ENCODE results near the gene PRR35.

PRR35 gene

DNA sequence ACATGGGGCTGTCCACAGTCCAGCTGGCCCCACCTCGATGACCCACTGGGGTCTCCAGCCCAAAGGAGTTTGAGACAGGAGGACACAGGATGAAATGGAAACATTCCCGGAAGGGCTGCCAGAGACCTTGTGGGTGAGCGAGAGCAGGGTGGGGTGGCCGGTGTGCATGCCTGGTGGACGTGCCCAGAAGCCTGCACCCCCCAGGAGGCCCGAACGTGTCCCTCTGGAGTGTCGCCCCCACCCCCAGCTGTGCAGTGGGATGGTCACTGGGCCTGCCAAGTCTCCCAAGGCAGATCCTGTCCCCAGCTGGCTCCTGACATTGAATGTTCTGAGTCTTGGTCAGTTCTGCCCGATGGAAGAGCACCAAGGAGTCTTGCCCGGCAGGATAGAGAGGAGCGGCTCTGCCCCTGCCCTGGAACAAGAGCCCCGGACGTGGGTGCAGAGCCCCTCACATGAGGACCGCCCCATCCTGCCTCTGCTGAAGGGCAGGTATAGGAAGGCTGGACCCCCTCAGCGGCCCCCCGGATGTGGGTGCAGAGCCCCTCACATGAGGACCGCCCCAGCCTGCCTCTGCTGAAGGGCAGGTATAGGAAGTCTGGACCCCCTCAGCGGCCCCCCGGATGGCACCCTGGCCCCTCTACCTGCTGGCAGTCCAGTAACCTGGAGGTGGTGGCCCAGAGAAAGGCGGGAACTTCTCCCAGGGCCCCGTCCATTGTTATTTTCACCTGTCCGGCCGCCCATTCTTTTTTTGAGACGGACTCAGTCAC is 35.7 kb upstream of the PRR35 start:
- no peak overlapping the region for H3K27ac ChIP-seq

DNA sequence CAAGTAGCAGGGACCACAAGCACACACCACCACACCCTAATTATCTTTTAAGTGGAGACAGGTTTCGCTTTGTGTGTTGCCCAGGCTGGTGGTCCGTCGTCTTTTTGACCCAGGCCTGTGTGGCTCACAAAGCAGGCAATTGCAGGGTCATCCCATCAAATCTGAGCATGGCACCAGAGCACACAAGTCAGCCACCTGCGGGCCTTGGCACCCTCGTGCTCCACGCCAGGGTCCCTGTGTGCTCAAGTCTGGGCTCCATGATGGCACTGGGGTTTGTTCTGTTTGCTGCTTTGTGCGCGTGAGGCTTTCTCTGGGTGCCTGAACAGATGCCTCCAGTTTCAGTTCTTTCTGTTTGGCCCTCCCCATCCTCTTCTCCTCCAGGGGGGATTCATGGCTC is 35.1 kb upstream of the PRR35 start:
- H3K27ac ChIP-seq: no peak overlapping the region
- TF ChIP-seq, protein P1, sequence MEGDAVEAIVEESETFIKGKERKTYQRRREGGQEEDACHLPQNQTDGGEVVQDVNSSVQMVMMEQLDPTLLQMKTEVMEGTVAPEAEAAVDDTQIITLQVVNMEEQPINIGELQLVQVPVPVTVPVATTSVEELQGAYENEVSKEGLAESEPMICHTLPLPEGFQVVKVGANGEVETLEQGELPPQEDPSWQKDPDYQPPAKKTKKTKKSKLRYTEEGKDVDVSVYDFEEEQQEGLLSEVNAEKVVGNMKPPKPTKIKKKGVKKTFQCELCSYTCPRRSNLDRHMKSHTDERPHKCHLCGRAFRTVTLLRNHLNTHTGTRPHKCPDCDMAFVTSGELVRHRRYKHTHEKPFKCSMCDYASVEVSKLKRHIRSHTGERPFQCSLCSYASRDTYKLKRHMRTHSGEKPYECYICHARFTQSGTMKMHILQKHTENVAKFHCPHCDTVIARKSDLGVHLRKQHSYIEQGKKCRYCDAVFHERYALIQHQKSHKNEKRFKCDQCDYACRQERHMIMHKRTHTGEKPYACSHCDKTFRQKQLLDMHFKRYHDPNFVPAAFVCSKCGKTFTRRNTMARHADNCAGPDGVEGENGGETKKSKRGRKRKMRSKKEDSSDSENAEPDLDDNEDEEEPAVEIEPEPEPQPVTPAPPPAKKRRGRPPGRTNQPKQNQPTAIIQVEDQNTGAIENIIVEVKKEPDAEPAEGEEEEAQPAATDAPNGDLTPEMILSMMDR (conservative IDR thresholded peaks at IDR 0.05): no peak
- TF ChIP-seq ZFX (IDR thresholded peaks at IDR 0.05): no peak

More for the DNA sequence above, 35.7 kb upstream of the PRR35 start:
- TF ChIP-seq, protein P1 (conservative IDR thresholded peaks at IDR 0.05): no peak
- TF ChIP-seq ZFX (IDR thresholded peaks at IDR 0.05): no peak

DNA sequence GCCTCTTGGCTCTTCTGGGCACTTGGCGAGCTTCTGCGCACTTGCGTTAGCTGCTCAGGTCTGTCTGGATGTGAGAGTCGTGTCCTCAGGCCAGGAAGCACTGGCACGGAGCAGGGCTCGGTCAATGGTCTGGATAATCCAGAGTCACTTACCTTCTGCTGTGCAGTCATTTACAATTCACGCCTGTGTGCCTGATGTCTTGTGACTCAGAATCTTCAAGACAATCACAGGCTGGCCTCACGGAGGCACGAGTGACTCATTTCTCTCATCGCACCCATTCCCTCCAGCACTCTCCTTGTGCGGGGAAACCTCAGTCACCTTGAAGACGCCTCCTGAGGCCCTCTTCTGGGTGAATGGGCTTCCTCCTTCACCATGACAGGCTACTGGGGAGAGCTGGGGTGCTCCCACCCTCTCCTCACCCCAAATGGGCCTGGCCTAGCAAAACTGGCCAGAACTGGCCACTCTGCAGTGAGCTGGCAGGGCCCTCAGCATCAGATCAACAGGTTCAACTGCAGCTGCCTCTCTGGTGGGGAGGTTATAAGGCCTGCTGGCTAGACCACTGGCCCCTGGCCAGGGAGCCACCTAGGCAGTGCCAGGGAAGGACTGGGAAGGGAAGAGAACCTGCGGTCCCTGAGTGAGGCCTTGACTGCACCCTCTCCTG is 34.5 kb upstream of the PRR35 start:
- TF ChIP-seq, protein P1 (conservative IDR thresholded peaks at IDR 0.05): no peak
- no peak for TF ChIP-seq ZFX (IDR thresholded peaks at IDR 0.05)
- H3K27ac ChIP-seq: peak overlapping the region; percentile 94

DNA sequence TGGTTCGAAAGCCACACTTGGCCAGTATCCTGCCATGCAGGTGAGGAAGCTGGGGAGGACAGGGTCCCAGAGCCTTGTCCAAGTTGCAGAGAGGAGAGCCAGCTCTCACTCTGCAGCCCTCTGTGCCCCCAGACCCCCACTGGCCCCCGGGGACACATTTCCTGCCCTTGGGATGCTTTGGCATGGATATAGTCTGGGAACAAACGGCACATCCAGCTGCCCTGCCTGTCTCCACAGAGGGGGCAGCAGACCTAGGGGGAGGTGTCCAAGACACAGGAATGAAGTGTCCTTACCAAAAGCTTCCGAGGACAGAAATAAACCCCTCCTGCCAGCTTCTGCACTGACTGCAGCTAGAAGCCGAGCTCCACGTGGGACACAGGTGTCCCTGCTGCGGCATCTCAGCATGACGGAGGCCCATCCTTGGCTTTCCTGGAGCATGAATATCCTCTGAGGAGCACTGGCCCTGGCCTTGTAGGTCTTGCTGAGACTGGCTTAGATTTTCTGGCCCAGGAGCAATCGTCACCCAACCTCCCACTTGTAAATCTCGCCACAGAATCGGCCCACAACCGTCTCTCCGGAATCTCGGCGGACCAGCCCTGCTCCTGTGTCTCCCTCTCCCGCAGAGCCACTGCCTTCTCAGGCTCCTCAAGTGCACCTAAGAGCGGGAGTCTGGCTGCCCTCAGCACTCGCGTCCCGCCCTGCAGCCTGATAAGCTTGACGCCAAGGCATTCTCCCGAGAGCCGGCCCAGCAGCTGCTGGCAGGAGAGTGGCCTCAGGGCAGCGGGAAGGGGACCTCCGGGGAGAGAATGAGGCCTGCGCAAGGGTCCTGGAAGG is 33.8 kb upstream of the PRR35 start:
- H3K27ac ChIP-seq: peak overlapping the region; percentile 94
- TF ChIP-seq, protein P1 (conservative IDR thresholded peaks at IDR 0.05): no peak
- TF ChIP-seq ZFX (IDR thresholded peaks at IDR 0.05): no peak

DNA sequence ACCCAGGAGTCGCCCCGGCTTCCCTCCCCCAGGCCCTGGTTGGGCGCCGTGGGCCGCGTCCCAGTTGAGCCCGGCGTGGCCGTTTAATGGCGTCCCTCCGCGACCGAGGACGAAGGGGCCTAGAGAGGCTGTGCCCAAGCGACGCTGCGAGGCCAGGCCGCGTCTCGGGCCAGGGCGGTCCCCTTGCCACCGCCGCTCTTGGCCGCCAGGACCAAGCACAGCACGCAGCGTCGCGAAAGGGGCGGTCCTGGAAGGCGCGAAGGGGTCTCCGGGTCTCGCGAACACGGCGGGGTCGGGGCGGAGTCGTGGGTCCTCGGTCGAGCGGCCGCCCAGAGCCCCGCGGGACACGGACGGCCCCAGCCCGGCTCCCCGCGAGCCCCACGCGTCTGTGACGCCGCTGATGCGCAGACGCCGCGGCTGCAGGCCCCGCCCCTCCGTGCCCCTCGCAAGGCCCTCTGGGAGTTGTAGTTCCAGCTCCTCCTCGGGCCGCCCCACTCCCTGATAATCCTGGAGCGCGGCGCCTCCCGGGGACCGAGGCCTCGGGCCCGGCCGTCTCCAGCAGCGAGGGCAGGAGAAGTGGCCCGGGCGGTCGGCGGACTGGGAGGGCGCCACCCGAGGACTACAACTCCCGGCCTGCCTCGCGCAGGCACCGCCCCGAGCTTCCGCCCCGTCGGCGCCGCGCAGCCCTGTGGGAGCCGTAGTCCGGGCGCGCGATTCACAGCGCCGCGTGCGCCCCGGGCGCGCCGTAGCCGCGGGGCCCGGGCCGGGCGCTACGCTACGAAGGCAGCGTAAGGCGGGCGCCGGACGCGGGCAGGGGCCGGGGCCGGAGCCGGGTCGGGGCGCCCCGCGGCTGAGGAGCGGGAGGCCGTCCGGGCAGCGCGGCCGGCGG is 32.9 kb upstream of the PRR35 start, which contains the start of gene CAPN15:
CAPN15 (plus strand) TSS at position 698 of the 889 bp plus-strand sequence. CDS start 19,127 bp downstream, outside the sequence.
- TF ChIP-seq, protein P1 (conservative IDR thresholded peaks at IDR 0.05): no peak
- TF ChIP-seq ZFX (IDR thresholded peaks at IDR 0.05): peak; percentile 94; the same call in 1 of the 2 replicates
- peak within 1 kb of the TSS; percentile 94 for H3K27ac ChIP-seq

DNA sequence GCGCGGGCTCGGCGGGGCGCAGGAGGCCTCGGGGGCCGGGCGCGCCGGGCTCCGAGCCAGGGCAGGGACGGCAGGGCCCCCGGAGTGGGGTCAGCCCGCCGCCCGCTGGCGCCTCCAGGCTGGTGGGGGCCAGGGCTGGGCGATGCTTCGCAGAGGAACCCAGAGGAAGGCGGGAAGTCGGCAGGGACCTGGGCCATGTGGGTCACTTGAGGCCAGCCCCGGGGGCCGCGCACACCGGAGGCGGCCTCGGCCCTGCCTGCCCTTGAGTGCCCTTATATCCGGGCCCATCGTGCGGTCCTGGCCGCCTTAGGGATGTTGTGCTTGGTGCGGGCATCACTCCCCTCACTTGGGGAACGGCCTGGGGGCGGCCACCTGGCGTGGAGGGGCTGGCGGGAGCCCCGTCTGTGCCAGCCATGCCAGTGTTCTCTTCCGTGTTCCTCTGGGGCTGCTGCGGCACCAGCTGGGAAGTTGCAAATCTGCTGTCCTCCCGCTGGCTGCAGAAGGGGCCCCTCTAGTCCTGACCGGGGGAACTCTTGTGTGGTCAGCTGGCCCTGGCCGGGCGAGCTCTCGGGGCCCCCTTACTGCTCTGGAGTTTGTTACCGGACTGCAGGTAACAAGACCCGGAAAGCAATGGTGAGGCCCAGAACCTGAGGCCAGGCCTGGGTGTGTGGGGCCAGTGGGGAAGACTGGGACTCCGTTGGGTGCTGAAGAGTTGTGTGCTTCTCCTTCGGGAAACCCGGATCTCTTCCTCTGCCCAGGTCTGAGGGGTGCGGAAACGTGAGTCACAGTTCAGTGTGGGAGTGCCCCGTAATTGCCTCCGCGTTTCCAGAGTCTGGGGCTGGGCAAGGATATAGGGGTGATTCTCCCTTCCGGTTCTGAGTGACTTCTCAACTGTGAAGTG is 31.8 kb upstream of the PRR35 start:
- H3K27ac ChIP-seq: peak overlapping the region; percentile 94
- TF ChIP-seq, protein P1 (conservative IDR thresholded peaks at IDR 0.05): no peak
- TF ChIP-seq ZFX (IDR thresholded peaks at IDR 0.05): peak; percentile 86
